CD4-positive, alpha-beta T cell (primary cell): ENCODE data around the gene ABL1. TPM values are rescaled to one million over a fixed set of nuclear protein-coding genes. Genes with fewer than 3 reads are reported as not detected.

Experiments
- ATAC-seq: fragments of 200-7000 bp; cut with Tn5 transposase; one replicate; pipeline ENCODE4 v1.10.0; 2022; ENCODE audit warnings: mild to moderate bottlenecking; ENCODE audit not compliant: poor library complexity
- CTCF ChIA-PET: fragments of 350-600 bp; sonication (Branson Sonifier 250); formaldehyde crosslinking; loops from one replicate; lab custom pipeline; 2021; ENCODE audit warnings: antibody characterized with exemption, inconsistent platforms; lab: Charles Lee
- POLR2A ChIA-PET: fragments of 350-600 bp; sonication (Branson Sonifier 250); formaldehyde crosslinking; loops from one replicate; lab custom pipeline; 2021; ENCODE audit warnings: antibody characterized with exemption, inconsistent platforms; lab: Charles Lee
- DNase-seq, 14 experiments: peaks; one replicate each; pipeline ENCODE4 v3.0.0-alpha.2; 2013 to 2020; ENCODE audit warnings: mixed read lengths in 2 of 14
- H3K27ac ChIP-seq, 2 donors: one replicate each; pipeline versions ENCODE4 v1.5.1 to v1.7.0; 2013; ENCODE audit warnings: low read length in 2 of 2, low read depth in 1 of 2, mild to moderate bottlenecking in 1 of 2
- H3K27me3 ChIP-seq, 2 experiments: 1 replicate in 1 of 2; 2 replicates in 1 of 2; pipeline versions ENCODE4 v1.6.1 to v1.7.0; 2013; ENCODE audit warnings: low read length in 2 of 2, control low read depth in 1 of 2, mild to moderate bottlenecking in 1 of 2, moderate library complexity in 1 of 2; ENCODE audit not compliant: insufficient read depth in 2 of 2, control insufficient read depth in 1 of 2
- H3K36me3 ChIP-seq: one replicate; pipeline ENCODE4 v1.6.1; 2013; ENCODE audit warnings: low read length, control low read depth; ENCODE audit not compliant: insufficient read depth
- H3K4me1 ChIP-seq: one replicate; pipeline ENCODE4 v1.6.1; 2013; ENCODE audit warnings: low read length, control low read depth; ENCODE audit not compliant: insufficient read depth
- H3K4me3 ChIP-seq: one replicate; pipeline ENCODE4 v1.5.1; 2013; ENCODE audit warnings: mild to moderate bottlenecking, low read length, moderate library complexity
- H3K9me3 ChIP-seq, 2 experiments: 1 replicate in 1 of 2; 2 replicates in 1 of 2; pipeline versions ENCODE4 v1.6.1 to v1.7.0; 2013; ENCODE audit warnings: low read length in 2 of 2, mild to moderate bottlenecking in 2 of 2, control low read depth in 1 of 2, moderate library complexity in 1 of 2; ENCODE audit not compliant: control insufficient read depth in 1 of 2, insufficient read depth in 1 of 2
- H3K27ac Mint-ChIP-seq: one replicate; pipeline ENCODE4 v1.8.0; 2020; ENCODE audit warnings: mixed read lengths
- H3K27me3 Mint-ChIP-seq: one replicate; pipeline ENCODE4 v1.8.0; 2021; ENCODE audit warnings: mixed read lengths
- H3K36me3 Mint-ChIP-seq: one replicate; pipeline ENCODE4 v1.8.0; 2021; ENCODE audit warnings: low read depth, mixed read lengths
- H3K4me1 Mint-ChIP-seq: one replicate; pipeline ENCODE4 v1.8.0; 2021; ENCODE audit warnings: low read depth, mixed read lengths
- H3K4me3 Mint-ChIP-seq: one replicate; pipeline ENCODE4 v1.8.0; 2020; ENCODE audit warnings: mild to moderate bottlenecking, mixed read lengths
- H3K9me3 Mint-ChIP-seq: one replicate; pipeline ENCODE4 v1.8.0; 2020; ENCODE audit warnings: mixed read lengths
- intact Hi-C, 2 experiments: fragments of 100-400 bp; cut with DNase I in 1 of 2; cut with micrococcal nuclease in 1 of 2; formaldehyde crosslinking; loops; one replicate each; pipeline versions ENCODE4 v1.15.1 to v1.9.0; 2023 to 2025; cut with DNase I, micrococcal nuclease
- total RNA-seq, 174 experiments: library from RNA in 2 of 174; stranded (reverse) in 2 of 174; gene quantifications; one replicate each; pipeline ENCODE4 v1.2.3 and lab custom pipeline; 2021 to 2026
- TF ChIP-seq, protein P1 (sequence below): fragments of 200-600 bp; IDR thresholded peaks from one replicate; pipeline ENCODE4 v1.8.0; 2022; ENCODE audit warnings: antibody characterized with exemption, mild to moderate bottlenecking

The ABL1 gene
- total RNA-seq, 2 experiments from 2014 or later = 29.8 to 33.7 TPM

DNA sequence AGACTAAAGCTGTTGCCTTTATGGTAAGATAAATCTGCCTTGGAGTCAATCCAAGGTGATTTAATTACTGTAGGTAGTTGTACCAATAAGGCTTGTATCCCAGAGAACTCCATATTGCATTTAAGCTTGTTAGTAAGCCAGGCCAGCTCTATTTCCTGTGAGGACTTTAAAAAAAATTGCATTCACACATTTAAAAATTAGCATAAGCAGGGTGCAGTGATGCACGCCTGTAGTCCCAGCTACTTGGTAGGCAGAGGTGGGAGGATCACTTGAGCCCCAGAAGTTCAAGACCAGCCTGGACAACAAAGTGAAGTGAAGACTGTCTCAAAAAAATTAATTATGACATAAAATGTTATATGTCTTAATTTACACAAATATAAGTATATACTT lies 28.7 kb upstream of the ABL1 start:
- ATAC-seq (no peak), DNase-seq (no peak)
- Histone ChIP-seq H3K9me3 (no peaks in the 10 kb centered on the region), H3K4me1 (no peaks in the 10 kb centered on the region), H3K27me3 (no peaks in the 10 kb centered on the region), H3K4me3 (no peak overlapping the region), H3K27ac (no peak overlapping the region), H3K36me3 (no peaks in the 10 kb centered on the region)
- H3K9me3 Mint-ChIP-seq = no peaks in the 10 kb centered on the region
- intact Hi-C loops = no loop called here
- POLR2A ChIA-PET = no interaction called here
- no peaks in the 10 kb centered on the region for H3K27me3 Mint-ChIP-seq
- H3K4me1 Mint-ChIP-seq = peaks cover 4% of the 10 kb centered on the region
- TF ChIP-seq, protein P1, sequence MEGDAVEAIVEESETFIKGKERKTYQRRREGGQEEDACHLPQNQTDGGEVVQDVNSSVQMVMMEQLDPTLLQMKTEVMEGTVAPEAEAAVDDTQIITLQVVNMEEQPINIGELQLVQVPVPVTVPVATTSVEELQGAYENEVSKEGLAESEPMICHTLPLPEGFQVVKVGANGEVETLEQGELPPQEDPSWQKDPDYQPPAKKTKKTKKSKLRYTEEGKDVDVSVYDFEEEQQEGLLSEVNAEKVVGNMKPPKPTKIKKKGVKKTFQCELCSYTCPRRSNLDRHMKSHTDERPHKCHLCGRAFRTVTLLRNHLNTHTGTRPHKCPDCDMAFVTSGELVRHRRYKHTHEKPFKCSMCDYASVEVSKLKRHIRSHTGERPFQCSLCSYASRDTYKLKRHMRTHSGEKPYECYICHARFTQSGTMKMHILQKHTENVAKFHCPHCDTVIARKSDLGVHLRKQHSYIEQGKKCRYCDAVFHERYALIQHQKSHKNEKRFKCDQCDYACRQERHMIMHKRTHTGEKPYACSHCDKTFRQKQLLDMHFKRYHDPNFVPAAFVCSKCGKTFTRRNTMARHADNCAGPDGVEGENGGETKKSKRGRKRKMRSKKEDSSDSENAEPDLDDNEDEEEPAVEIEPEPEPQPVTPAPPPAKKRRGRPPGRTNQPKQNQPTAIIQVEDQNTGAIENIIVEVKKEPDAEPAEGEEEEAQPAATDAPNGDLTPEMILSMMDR = no peak
- H3K4me3 Mint-ChIP-seq = no peak overlapping the region
- no peak overlapping the region for H3K27ac Mint-ChIP-seq
- CTCF ChIA-PET = no interaction called here
- H3K36me3 Mint-ChIP-seq = no peaks in the 10 kb centered on the region

DNA sequence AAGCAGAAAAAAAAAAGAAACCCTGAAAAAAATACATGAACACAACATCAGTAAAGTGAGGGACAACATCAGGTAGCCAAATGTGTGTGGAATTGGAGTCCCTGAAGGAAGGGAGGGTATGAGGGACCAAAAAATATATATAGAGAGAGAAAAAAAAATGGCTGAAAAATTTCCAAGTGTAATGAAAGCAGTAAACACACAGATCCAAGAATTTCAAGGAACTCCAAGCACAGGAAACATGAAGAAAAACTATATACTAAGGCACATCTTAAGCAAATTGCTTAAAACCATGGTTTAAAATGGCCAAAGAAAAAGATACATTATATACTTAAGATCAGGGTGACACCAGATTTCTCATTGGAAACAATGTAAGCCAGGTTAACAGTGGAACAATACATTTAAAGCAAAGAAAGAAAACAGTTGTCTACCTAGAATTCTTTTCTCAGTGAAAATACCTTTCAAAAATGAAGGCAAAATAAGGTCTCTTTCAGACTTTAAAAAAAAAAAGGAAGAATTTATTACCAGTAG lies 24.4 kb upstream of the ABL1 start:
- CTCF ChIA-PET = no interaction called here
- H3K27me3 Mint-ChIP-seq = no peaks in the 10 kb centered on the region
- no peak overlapping the region for H3K27ac Mint-ChIP-seq
- H3K4me3 Mint-ChIP-seq = no peak overlapping the region
- no peaks in the 10 kb centered on the region for H3K9me3 Mint-ChIP-seq
- no peaks in the 10 kb centered on the region for H3K27me3 ChIP-seq
- peaks cover 3% of the 10 kb centered on the region for H3K36me3 Mint-ChIP-seq
- POLR2A ChIA-PET = interaction anchor here (0.6 kb wide), 1 partner anchor 68 kb away, joined by 3 read pairs; no protein-coding TSS in a partner anchor
- H3K36me3 ChIP-seq = no peaks in the 10 kb centered on the region
- no peaks in the 10 kb centered on the region for H3K4me1 Mint-ChIP-seq
- ATAC-seq (no peak), DNase-seq (no peak)
- no peak overlapping the region for H3K27ac ChIP-seq
- TF ChIP-seq, protein P1 = no peak
- no peak overlapping the region for H3K4me3 ChIP-seq
- intact Hi-C loops = no loop called here
- peaks cover 0 to 2% of the 10 kb centered on the region in 2 experiments for H3K9me3 ChIP-seq
- no peaks in the 10 kb centered on the region for H3K4me1 ChIP-seq

DNA sequence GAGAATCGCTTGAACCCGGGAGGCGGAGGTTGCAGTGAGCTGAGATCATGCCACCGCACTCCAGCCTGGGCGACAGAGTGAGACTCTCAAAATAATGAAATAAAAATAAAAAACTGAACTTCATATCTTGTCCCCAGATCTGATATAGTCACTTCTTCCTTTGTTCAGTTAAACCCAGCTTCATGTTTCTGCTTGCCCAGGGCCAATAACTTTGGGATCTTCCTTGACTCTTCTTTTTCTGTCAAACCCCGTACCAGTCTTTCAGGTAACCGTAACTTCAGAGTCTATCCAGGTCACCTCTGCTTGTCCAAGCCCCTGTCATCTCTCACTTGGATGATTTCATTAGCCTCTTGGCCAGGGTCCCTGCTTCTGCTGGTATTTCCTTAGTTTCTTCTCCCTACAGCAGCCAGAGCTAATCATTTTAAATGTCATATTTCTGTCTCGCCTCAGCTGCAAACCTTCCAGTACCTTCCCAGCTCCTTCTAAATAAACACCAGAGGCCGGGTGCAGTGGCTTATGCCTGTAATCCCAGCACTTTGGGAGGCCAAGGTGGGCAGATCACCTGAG lies 19.7 kb upstream of the ABL1 start:
- intact Hi-C loops = no loop called here
- H3K36me3 Mint-ChIP-seq = peaks cover 10% of the 10 kb centered on the region
- TF ChIP-seq, protein P1 = no peak
- H3K4me3 ChIP-seq = no peak overlapping the region
- H3K4me1 ChIP-seq = no peaks in the 10 kb centered on the region
- H3K9me3 ChIP-seq = peaks cover 6 to 11% of the 10 kb centered on the region in 2 experiments
- H3K36me3 ChIP-seq = no peaks in the 10 kb centered on the region
- DNase-seq (no peak), ATAC-seq (no peak)
- H3K27me3 ChIP-seq = no peaks in the 10 kb centered on the region
- H3K9me3 Mint-ChIP-seq = peaks cover 3% of the 10 kb centered on the region
- no peak overlapping the region for H3K4me3 Mint-ChIP-seq
- POLR2A ChIA-PET = no interaction called here
- no peaks in the 10 kb centered on the region for H3K4me1 Mint-ChIP-seq
- no peaks in the 10 kb centered on the region for H3K27me3 Mint-ChIP-seq
- CTCF ChIA-PET = no interaction called here
- H3K27ac Mint-ChIP-seq = no peak overlapping the region
- no peak overlapping the region for H3K27ac ChIP-seq
